IPS-11a (cell line): ENCODE data around the gene DMRTA1.
"Not testable (repeated sequence)": the region's sequence is repeated elsewhere in the genome, so short reads cannot be mapped to it uniquely, and the experiment has no call there.

Experiments used
- H3K4me3 ChIP-seq: one replicate; pipeline ENCODE4 v1.5.1; 2013; ENCODE audit warnings: low read depth, low read length, control low read depth

Gene DMRTA1

DNA sequence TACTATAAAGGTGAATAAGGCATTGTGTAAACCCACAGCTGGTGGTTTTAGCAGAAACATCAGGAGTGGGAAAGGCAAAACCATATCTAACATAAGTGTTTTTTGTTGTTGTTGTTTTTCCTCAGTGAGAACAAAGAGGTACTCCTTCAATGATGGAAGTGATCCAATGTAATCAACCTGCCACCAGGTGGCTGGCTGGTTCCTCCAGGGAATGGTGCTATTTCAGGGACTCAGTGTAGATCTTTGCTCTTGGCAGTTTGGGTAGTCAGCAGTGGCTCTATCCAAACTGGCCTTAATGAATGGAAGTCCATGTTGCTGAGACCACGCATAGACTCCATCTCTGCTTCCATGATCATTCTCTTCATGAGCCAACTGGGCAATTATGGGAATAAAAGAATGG, 10.8 kb downstream of the DMRTA1 start:
- no peak overlapping the region for H3K4me3 ChIP-seq

DNA sequence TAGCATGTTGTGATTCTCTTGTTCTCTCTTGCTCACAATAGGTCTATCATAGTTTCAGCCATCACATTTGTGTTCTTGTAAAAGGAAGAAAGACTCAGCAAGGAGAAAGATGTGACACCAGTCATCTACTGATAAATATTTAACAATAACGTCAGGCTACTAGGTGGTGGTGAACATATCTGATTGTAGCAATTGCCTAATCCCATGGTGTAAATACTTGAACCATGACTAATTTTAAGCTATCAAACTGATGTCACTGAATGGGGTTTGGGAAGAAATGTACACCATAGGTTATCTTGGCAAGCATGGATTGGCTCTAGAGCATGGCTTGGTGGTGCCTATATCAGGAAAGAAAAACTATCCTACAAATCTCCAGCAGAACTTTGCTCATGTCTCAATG, 16.6 kb downstream of the DMRTA1 start:
- no peak overlapping the region for H3K4me3 ChIP-seq

DNA sequence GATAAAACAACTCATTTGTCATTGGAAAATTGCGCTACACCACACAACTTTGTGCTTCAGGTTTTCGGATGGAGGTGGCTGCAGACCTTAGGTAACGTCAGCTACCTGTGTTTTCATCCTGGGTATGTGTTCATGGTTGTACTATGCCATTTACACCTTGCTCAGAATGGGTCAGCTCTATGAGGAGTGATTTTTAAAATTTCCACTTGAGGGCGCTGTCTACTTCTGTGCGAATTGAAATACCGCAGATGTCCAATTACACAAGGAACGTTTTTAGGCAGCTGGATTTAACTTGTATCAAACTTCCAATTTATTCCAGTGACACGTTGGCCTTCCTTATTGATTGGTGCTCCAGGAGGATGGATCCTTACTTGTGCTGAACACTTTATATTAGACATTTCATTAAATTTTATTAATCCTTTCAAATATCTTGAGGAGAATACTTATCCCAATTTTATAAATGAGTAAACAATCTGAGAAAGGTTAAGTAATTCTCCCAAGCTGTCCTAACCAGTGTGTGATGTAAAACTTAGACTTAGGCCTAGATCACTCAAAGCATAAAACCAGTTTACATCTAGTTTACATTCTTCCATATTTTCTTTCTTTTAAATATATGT, 23.4 kb downstream of the DMRTA1 start:
- H3K4me3 ChIP-seq, result no peak overlapping the region

DNA sequence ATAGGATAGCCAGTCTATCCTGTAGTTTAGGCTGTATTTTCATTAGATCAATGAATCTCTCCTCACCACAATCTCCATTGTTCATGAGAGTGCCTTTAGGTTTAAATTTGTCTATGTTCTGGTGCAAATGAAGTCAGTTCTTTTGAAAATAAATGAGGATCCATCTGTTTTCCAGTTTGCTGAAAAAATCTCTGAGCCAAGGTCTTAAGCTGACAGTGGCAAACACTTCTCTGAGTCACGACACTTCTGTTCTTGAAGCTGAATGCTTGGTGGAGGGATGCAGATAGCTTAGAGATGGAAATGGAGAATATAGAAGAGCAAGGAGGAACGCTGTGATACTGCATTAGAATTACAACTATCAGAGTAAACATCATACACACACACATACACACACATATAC, 34.9 kb downstream of the DMRTA1 start:
- no peak overlapping the region for H3K4me3 ChIP-seq

DNA sequence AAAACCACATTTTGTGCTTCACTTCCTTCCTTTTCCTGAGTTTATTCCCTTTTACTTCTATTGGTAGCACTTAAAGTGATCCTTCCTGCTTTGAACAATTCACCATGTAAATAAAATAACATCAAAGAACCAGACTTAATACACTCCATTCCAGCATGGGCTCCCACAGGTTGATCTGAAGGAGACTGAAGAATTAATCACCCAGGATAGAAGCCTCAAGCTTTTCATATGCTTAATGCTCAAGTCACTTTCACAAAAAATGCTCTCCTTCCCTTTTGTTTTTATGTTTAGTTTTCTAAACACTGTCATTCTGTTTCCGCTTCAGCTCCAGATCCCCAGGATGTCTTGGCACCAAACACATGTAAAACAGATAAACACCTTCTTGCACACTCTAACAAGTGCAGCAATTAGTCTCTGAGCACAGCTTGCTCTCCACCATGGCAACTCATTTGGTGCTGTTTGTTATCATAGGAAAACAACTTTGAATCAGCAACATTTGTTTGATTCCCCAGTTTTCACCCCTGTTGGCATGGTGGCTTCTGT, 37.0 kb downstream of the DMRTA1 start:
- H3K4me3 ChIP-seq, result no peak overlapping the region

DNA sequence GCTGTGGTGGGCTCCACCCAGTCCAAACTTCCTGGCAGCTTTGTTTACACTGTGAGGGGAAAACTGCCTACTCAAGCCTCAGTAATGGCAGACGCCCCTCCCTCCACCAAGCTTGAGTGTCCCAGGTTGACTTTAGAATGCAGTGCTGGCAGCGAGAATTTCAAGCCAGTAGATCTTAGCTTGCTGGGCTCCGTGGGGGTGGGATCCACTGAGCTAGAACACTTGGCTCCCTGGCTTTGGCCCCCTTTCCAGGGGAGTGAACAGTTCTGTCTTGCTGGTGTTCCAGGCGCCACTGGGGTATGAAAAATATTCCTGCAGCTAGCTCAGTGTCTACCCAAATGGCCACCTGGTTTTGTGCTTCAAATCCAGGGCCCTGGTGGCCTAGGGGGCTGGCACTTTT, 49.6 kb downstream of the DMRTA1 start:
- H3K4me3 ChIP-seq, result not testable (repeated sequence)
